SK-N-SH (cell line): ENCODE results near the gene LATS2.

Source experiments
- JUND ChIP-seq: IDR thresholded peaks from 2 replicates; pipeline ENCODE4 v1.4.0; 2012
- POLR2AphosphoS5 ChIP-seq: IDR thresholded peaks from 2 replicates; pipeline ENCODE4 v1.6.1; 2012; ENCODE audit warnings: low read depth, low read length
- RAD21 ChIP-seq: IDR thresholded peaks from 2 replicates; pipeline ENCODE4 v1.6.1; 2012; ENCODE audit warnings: mild to moderate bottlenecking, low read length
- TEAD4 ChIP-seq: IDR thresholded peaks from 2 replicates; pipeline ENCODE4 v1.4.0; 2012; ENCODE audit warnings: mild to moderate bottlenecking, borderline replicate concordance; ENCODE audit not compliant: insufficient read depth
- TF ChIP-seq, protein P1 (sequence below): fragments of 150-350 bp; IDR thresholded peaks from 2 replicates; pipeline ENCODE4 v1.6.1; 2017; ENCODE audit warnings: antibody characterized with exemption, low read length, low read depth, borderline replicate concordance
- TF ChIP-seq, protein P2 (sequence below): fragments of 200-600 bp; sonication (generic); IDR thresholded peaks from 2 replicates; pipeline ENCODE4 v1.6.1; 2017; ENCODE audit warnings: antibody characterized with exemption, mild to moderate bottlenecking, moderate library complexity

DNA sequence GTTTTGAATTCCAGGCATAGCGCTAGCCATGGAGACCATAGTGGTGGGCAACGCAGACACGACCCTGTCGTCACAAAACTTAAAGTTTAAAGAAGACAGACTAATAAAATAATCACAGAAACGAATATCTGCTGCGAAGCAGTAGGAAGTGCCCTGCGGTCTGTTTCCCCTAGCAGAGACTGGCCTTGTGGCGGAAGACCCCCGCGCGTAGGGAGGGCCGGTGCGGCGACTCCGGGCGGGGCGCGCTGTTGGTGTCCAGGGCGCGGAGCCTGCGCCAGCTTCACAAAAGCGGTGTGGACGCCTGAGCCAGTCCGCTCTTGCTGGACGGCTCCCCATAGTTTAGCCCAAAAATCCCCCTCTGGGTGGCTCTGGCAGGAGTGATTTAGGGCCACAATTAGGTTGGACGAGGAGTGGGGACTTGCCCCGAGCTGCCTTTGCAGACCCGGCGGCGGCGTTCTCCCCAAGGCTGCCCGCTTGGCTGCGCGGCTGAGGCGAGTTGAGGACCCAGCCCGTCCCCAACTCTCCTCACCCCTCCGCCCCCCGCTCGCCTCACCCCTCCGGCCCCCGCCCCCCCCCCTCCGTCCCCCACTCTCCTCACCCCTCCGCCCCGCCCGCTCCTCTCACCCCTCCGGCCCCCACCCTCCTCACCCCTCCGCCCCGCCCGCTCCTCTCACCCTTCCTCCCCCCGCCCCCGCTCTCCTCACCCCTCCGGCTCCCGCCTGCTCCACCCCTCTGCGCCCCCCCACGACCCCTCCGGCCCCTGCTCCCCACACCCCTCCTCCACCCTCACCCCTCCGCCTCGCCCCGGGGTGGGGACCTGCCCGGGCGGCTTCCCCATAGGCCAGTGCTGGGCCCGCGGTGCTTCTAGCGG, 14.2 kb upstream of the LATS2 start:
- TF ChIP-seq JUND: no peak
- TF ChIP-seq, protein P1, sequence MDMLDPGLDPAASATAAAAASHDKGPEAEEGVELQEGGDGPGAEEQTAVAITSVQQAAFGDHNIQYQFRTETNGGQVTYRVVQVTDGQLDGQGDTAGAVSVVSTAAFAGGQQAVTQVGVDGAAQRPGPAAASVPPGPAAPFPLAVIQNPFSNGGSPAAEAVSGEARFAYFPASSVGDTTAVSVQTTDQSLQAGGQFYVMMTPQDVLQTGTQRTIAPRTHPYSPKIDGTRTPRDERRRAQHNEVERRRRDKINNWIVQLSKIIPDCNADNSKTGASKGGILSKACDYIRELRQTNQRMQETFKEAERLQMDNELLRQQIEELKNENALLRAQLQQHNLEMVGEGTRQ: no peak
- TF ChIP-seq, protein P2, sequence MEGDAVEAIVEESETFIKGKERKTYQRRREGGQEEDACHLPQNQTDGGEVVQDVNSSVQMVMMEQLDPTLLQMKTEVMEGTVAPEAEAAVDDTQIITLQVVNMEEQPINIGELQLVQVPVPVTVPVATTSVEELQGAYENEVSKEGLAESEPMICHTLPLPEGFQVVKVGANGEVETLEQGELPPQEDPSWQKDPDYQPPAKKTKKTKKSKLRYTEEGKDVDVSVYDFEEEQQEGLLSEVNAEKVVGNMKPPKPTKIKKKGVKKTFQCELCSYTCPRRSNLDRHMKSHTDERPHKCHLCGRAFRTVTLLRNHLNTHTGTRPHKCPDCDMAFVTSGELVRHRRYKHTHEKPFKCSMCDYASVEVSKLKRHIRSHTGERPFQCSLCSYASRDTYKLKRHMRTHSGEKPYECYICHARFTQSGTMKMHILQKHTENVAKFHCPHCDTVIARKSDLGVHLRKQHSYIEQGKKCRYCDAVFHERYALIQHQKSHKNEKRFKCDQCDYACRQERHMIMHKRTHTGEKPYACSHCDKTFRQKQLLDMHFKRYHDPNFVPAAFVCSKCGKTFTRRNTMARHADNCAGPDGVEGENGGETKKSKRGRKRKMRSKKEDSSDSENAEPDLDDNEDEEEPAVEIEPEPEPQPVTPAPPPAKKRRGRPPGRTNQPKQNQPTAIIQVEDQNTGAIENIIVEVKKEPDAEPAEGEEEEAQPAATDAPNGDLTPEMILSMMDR: no peak
- TF ChIP-seq RAD21: no peak
- TF ChIP-seq POLR2AphosphoS5: no peak
- no peak for TF ChIP-seq TEAD4
